Right atrium auricular region (tissue), 2 donors: ENCODE measurements around the gene ZNF550. TPM values are rescaled to one million over a fixed set of nuclear protein-coding genes. Genes with fewer than 3 reads are reported as not detected.
"Not testable (repeated sequence)": the region's sequence is repeated elsewhere in the genome, so short reads cannot be mapped to it uniquely, and the experiment has no call there.

Experiments
- DNase-seq: peaks from one replicate; pipeline ENCODE4 v3.0.0-alpha.2; 2019; ENCODE audit warnings: low spot score
- H3K27ac ChIP-seq, 2 donors: fragments of 200-600 bp; sonication (generic); 1 replicate in 1 of 2; 2 replicates in 1 of 2; pipeline ENCODE4 v1.5.1; 2016 to 2019
- H3K27me3 ChIP-seq, 2 donors: fragments of 200-600 bp; sonication (generic); one replicate each; pipeline versions ENCODE4 v1.5.1 to v1.6.0; 2017 to 2019
- H3K36me3 ChIP-seq: fragments of 200-600 bp; sonication (generic); one replicate; pipeline ENCODE4 v1.5.1; 2016
- H3K4me1 ChIP-seq, 2 donors: fragments of 200-600 bp; sonication (generic); one replicate each; pipeline versions ENCODE4 v1.5.1 to v1.6.0; 2017 to 2019
- H3K4me3 ChIP-seq, 2 donors: fragments of 200-600 bp; sonication (generic); 1 replicate in 1 of 2; 2 replicates in 1 of 2; pipeline ENCODE4 v1.5.1; 2017 to 2019; ENCODE audit warnings: mild to moderate bottlenecking in 1 of 2, moderate library complexity in 1 of 2
- H3K9me3 ChIP-seq, 2 donors: fragments of 200-600 bp; sonication (generic); one replicate each; pipeline ENCODE4 v1.5.1; 2019
- CTCF ChIP-seq, 2 donors: fragments of 200-600 bp; sonication (generic); IDR thresholded peaks; one replicate each; pipeline ENCODE4 v1.5.1; 2019; ENCODE audit warnings: antibody characterized with exemption in 2 of 2
- total RNA-seq, 2 donors: library from RNA; depleted of rRNA; stranded (reverse); fragments of >200 nt; gene quantifications; one replicate each; pipeline ENCODE4 v1.1.0, GENCODE V29; 2016

ZNF550 gene
- total RNA-seq, 2 donors from 2014 or later, result 4.6 to 5.2 TPM

- TF ChIP-seq CTCF (IDR thresholded peaks at IDR 0.05), result no peak
- Histone ChIP-seq H3K4me3 (peak within 1 kb of the TSS; percentile 78 to 90), H3K27me3 (no peaks in the 10 kb centered on the region), H3K27ac (peak within 1 kb of the TSS; percentile 68 to 75), H3K4me1 (peaks cover 0 to 21% of the 10 kb centered on the region in 2 donors), H3K9me3 (peaks cover 0 to 21% of the 10 kb centered on the region in 2 donors), H3K36me3 (peaks cover 13% of the 10 kb centered on the region)
- peak; percentile 93 for DNase-seq
Measured at GRCh38 chr19:57527136-57527881, 32.4 kb downstream of the ZNF550 start, which contains the start of gene ZNF549. TSS of gene ZNF549 (plus strand) at chr19:57527356. CDS start at chr19:57527574, 218 bp downstream.

GRCh38 chr19:57518021-57518420 lies 41.6 kb downstream of the ZNF550 start:
- peaks cover 8 to 19% of the 10 kb centered on the region in 2 donors for H3K9me3 ChIP-seq
- not testable (repeated sequence) for H3K4me3 ChIP-seq, H3K36me3 ChIP-seq, H3K27me3 ChIP-seq, H3K27ac ChIP-seq, H3K4me1 ChIP-seq, DNase-seq

GRCh38 chr19:57515255-57515654 lies 44.4 kb downstream of the ZNF550 start:
- Histone ChIP-seq H3K36me3 (no peaks in the 10 kb centered on the region), H3K27ac (no peak overlapping the region), H3K4me3 (no peak overlapping the region), H3K27me3 (no peaks in the 10 kb centered on the region), H3K9me3 (peaks cover 16 to 41% of the 10 kb centered on the region in 2 donors), H3K4me1 (no peaks in the 10 kb centered on the region)
- no peak for DNase-seq
- no peak for TF ChIP-seq CTCF (IDR thresholded peaks at IDR 0.05)

GRCh38 chr19:57512845-57513244 lies 46.8 kb downstream of the ZNF550 start:
- H3K9me3 ChIP-seq, result peaks cover 16 to 59% of the 10 kb centered on the region in 2 donors
- no peak overlapping the region for H3K4me3 ChIP-seq
- no peaks in the 10 kb centered on the region for H3K4me1 ChIP-seq
- no peak for TF ChIP-seq CTCF (IDR thresholded peaks at IDR 0.05)
- H3K27ac ChIP-seq, result no peak overlapping the region
- peaks cover 18% of the 10 kb centered on the region for H3K36me3 ChIP-seq
- no peaks in the 10 kb centered on the region for H3K27me3 ChIP-seq
- no peak for DNase-seq

GRCh38 chr19:57511484-57511883 lies 48.2 kb downstream of the ZNF550 start:
- H3K4me1 ChIP-seq, result no peaks in the 10 kb centered on the region
- H3K9me3 ChIP-seq, result peaks cover 16 to 59% of the 10 kb centered on the region in 2 donors
- H3K4me3 ChIP-seq, result no peak overlapping the region
- TF ChIP-seq CTCF (IDR thresholded peaks at IDR 0.05), result no peak
- peaks cover 32% of the 10 kb centered on the region for H3K36me3 ChIP-seq
- no peaks in the 10 kb centered on the region for H3K27me3 ChIP-seq
- no peak for DNase-seq
- H3K27ac ChIP-seq, result no peak overlapping the region

- no peak overlapping the region for H3K27ac ChIP-seq
- H3K9me3 ChIP-seq, result peaks cover 0 to 21% of the 10 kb centered on the region in 2 donors
- no peaks in the 10 kb centered on the region for H3K4me1 ChIP-seq
- no peak for DNase-seq
- H3K36me3 ChIP-seq, result peaks cover 56% of the 10 kb centered on the region
- H3K27me3 ChIP-seq, result no peaks in the 10 kb centered on the region
- H3K4me3 ChIP-seq, result no peak overlapping the region
- no peak for TF ChIP-seq CTCF (IDR thresholded peaks at IDR 0.05)
Measured at GRCh38 chr19:57506163-57506562, 53.5 kb downstream of the ZNF550 start.

- not testable (repeated sequence) for H3K27ac ChIP-seq, H3K9me3 ChIP-seq, H3K27me3 ChIP-seq, DNase-seq, H3K4me1 ChIP-seq
- H3K36me3 ChIP-seq, result peaks cover 14% of the 10 kb centered on the region
- H3K4me3 ChIP-seq, result peak overlapping the region in 1 of 2 donors; percentile 82
Measured at GRCh38 chr19:57500400-57500799, 59.3 kb downstream of the ZNF550 start.

GRCh38 chr19:57499680-57500395 lies 59.8 kb downstream of the ZNF550 start, which contains the start of gene ZNF773:
TSS of gene ZNF773 (plus strand) at chr19:57499938. CDS start at chr19:57500081, 143 bp downstream.
- peak; percentile 93 for DNase-seq
- H3K36me3 ChIP-seq, H3K9me3 ChIP-seq: not testable (repeated sequence)

GRCh38 chr19:57499332-57499679 lies 60.4 kb downstream of the ZNF550 start:
- not testable (repeated sequence) for DNase-seq, H3K4me1 ChIP-seq, H3K4me3 ChIP-seq, H3K27me3 ChIP-seq, H3K27ac ChIP-seq, H3K9me3 ChIP-seq, H3K36me3 ChIP-seq

More at GRCh38 chr19:57499680-57500395, 59.8 kb downstream of the ZNF550 start, which contains the start of gene ZNF773:
- Histone ChIP-seq H3K4me3 (peak within 1 kb of the TSS; percentile 82 to 93), H3K27ac (peak within 1 kb of the TSS; percentile 82 to 84)
- not testable (repeated sequence) for H3K4me1 ChIP-seq, H3K27me3 ChIP-seq
